ENCODE measurements around the gene OR10H5.
"Not testable (repeated sequence)": the region's sequence is repeated elsewhere in the genome, so short reads cannot be mapped to it uniquely, and the experiment has no call there.

Gene OR10H5

DNA sequence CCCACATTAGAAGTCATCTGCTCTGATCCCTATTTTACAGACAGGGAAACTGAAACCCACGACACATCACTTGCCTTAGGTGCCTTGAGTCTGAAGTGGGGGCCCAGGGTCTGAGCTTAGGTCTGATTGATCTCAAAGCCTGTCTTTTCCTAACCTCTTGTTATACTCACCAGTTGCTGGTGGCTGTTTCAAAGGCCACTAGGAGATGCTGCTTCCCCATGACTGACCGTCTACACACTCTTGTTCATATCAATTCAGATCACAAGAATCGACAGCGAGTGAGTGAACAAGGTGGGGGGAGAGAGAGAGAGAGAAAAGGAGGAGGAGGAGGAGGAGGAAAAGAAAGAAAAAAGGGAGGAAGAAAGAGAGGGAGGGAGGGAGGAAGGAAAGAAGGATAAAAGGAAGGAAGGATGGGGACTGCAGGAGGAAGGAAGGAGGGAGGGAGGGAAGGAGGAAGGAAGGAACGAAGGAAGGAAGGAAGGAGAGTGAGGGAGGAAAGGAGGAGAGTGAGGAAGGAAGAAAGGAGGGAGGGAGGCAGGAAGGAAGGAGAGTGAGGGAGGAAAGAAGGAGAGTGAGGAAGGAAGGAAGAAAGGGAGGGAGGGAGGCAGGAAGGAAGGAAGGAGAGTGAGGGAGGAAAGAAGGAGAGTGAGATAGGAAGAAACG lies 24.7 kb downstream of the OR10H5 start:
- DNase-seq: no peak

DNA sequence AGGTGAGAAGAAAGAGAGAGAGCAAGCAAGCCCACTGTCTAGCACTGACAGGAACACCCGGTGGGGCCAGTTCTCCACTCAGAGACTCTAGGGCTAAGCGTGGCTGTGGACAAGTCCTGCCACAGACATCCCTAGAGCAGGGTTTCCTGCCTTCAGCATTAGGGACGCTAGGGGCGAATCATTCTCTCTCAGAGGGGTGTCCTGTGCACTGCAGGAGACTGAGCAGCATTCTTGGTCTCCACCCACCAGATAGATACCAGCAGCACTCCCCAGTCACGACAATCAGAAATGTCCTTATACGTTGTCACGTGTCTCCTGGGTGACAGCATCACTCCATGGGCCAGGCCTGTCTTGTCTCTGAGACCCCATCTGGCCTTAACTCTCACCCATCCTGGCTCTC lies 26.5 kb downstream of the OR10H5 start:
- DNase-seq: no peak

DNA sequence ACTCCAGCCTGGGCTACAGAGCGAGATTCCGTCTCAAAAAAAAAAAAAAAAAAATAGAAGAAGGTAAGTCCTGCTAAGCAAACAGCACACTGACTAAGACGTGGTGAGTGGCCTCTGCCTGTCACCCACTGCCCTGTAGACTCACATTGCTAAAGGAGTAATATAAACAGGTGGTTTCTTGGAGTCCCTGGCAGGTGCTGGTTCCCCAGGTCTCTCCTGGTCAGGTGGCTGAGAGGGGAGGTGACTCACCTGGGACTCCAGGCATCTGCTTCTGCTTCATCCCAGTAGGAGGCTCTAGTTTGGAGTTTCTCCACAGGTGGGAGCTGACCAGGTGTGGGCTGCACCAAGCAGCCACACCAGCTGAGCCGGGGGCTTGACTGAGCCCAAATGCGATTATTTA lies 27.8 kb downstream of the OR10H5 start, which contains the start of gene OR10H1:
Gene OR10H1, minus strand, starts transcription at position 359 of the 400 bp plus-strand sequence. CDS start 7,627 bp downstream, outside the sequence.
- DNase-seq: no peak

DNA sequence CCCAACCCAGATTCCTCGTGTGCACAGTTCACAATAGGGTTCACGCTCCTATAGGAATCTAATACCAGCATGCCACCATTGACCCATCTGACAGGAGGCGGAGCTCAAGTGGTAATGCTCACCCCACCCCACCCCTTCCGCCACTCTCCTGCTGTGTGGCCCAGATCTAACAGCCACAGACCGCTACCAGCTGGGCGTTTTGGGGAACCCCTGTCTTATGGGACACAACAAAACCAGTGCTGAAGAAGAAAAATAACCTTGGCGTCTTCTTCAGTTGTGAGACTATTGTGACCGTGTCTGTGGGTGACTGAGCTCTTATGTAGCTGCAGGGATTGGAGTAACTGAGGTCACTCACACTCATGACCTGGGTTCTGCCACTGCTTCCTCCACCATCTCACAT lies 33.2 kb downstream of the OR10H5 start:
- DNase-seq: no peak

DNA sequence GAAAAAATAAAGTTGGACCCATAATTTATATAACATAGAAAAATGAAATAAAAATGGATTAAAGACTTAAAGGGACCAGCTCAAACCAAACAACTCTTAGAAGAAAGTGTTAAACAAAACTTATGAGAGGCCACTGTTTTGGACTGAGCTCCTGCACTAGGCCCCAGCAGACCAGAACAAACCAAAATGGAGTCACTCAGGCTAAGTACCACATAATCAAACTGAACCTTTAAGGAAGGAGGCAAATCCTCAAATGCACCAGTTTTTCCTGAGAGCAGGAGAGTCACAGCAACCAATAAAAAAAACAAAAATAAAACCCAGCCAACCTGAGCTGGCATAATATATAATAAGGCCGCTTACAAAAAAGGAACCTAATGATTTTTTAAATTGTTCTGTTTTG lies 38.3 kb downstream of the OR10H5 start:
- no peak for DNase-seq

DNA sequence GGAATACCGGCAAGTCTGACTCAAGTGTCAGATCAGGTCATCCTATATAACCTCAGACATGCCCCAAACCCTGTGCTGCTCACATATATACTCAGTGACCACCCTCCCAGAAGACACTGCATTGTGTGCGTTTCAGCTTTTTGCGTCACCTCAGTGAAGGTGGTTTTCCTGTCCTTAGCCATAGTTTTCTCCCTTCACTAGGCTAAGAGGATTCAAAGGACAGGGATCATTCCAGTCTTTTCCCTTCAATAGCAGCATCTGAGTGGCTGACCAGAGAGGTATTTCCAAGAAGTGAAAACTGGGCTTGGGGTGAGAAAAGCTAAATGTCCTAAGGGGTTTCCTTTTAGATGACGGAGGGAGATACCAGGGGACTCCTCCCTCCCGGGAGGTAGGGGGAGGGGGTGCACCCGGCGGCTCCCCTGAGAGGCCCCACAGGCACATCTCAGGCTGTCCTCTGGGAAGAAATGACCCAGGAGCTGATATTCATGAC lies 40.7 kb downstream of the OR10H5 start:
- DNase-seq: no peak

DNA sequence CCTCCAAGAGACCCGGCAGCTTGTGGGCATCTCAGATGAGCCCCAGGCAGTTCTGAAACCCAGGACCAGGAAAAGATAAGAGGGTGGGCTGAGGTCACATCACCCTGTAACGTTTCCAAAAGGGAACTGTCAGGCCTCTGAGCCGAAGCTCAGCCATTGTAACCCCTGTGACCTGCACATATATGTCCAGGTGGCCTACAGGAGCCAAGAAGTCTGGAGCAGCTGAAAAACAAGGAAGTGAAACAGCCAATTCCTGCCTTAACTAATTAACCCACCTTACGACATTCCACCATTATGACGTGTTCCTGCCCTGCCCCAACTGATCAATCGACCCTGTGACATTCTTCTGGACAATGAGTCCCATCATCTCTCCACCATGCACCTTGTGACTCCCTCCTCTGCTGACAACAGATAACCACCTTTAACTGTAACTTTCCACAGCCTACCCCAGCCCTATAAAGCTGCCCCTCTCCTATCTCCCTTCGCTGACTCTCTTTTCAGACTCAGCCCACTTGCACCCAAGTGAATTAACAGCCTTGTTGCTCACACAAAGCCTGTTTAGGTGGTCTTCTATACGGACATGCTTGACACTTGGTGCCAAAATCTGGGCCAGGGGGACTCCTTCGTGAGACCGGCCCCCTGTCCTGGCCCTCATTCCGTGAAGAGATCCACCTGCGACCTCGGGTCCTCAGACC lies 41.3 kb downstream of the OR10H5 start:
- not testable (repeated sequence) for DNase-seq

DNA sequence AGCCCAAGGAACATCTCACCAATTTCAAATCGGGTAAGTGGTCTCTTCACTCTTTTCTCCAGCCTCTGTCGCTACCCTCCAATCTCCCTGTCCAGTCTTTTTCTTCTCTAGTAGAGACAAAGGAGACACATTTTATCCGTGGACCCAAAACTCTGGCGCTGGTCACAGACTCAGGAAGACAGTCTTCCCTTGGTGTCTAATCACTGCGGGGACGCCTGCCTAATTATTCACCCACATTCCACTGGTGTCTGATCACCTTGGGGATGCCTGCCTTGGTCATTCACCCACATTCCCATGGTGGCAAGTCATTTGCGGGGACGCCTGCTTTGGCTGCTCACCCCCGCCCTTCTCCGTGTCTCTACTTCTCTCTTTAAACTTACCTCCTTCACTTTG lies 41.8 kb downstream of the OR10H5 start:
- DNase-seq: no peak

DNA sequence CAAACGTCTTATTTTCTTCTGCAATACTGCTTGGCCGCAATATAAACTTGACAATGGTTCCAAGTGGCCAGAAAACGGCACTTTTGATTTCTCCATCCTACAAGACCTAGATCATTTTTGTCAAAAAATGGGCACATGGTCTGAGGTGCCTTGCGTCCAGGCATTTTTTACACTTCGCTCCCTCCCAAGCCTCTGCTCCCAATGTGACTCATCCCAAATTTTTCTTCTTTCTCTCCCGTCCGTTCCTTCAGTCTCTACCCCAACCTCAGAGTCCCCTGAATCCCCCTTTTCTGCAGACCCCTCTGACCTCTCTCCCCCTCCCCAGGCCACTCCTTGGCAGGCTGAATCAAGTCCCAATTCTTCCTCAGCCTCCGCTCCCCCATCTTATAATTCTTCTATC lies 42.3 kb downstream of the OR10H5 start:
- DNase-seq: no peak

DNA sequence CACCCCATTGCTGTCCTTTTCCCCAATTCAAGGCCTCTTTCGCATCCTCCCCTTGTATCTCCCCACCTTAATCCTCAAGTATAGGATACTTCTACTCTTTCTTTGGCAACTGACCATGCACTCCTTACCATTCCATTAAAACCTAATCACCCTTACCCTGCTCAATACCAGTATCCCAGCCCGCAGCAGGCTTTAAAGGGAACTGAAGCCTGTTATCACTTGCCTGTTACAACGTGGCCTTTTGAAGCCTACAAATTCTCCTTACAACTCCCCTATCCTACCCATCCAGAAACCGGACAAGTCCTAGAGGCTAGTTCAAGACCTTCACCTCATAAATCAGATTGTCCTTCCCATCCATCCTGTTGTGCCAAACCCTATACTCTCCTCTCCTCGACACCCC lies 44.2 kb downstream of the OR10H5 start:
- DNase-seq: no peak

DNA sequence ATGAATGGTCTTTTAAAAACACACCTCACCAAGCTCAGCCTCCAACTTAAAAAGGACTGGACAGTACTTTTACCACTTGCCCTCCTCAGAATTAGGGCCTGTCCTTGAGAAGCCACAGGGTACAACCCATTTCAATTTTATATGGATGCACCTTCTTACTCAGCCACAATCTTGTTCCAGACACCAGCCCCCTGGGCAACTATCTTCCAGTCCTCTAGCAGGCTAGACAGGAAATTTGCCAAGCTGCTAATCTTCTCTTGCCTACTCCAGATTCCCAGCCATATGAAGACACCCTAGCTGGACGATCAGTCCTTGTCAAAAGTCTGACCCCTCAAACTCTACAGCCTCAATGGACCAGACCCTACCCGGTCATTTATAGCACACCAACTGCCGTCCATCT lies 46.8 kb downstream of the OR10H5 start:
- not testable (repeated sequence) for DNase-seq

DNA sequence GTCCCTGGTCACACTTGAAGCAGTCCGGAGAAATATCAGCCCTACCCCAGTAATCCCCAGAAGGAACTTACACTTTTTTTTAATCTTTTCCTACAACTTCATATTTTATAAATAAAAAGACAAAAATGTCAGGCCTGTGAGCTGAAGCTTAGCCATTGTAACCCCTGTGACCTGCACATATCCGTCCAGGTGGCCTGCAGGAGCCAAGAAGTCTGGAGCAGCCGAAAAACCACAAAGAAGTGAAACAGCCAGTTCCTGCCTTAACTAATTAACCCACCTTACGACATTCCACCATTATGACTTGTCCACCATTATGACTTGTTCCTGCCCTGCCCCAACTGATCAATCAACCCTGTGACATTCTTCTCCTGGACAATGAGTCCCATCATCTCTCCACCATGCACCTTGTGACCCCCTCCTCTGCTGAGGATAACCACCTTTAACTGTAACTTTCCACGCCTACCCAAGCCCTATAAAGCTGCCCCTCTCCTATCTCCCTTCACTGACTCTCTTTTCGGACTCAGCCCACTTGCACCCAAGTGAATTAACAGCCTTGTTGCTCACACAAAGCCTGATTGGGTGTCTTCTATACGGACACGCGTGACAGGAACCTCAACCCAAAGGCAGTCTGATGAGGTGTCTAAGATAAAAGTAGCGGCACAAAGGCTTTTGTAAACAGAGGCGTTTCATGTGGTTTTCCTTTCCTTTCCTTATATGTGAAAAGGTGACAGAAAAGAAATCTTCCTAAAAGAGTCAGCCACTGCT lies 48.3 kb downstream of the OR10H5 start:
- DNase-seq: not testable (repeated sequence)

DNA sequence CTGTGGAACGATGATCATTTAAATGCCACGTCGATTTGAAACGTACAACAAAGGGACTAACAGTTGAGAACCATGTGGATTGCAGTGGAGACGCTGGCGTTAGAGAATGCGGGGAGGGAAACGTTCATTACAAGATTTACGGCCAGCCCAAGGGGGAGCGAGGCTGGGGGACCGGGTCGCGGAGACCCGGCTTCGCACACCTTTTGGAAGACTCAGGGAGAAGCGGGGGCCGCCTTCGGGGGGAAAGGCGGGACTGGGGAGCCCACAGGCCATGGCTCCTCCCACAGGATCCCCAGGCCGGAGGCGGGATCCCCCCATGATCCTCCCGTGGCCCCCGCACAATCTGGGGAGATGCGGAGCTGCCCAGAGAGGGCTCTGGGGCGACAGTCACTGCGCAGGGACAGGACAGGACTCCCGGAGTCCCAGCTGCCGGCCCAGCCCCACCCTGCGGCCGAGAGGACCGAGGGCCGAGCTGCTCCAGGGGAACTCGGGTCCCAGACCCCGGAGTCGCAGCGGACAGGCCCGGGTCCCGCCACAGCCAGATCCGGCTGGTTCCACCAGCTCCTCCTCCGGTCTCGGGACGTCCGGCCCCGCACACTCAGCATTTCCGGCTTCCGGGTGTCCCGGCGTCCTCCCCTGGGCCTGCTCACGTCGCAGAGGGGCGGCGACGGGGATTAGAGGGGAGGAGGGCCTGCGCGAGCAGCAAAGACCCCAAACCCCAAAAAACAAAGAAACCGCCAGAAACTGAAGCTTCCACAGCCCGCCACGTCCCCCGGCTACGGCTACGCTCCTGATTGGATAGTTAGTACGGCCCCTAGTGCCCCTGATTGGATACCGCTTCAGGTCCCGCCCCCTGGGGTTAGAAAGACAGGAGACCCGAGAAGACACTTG lies 49.1 kb downstream of the OR10H5 start:
- peak; percentile 99 for DNase-seq

DNA sequence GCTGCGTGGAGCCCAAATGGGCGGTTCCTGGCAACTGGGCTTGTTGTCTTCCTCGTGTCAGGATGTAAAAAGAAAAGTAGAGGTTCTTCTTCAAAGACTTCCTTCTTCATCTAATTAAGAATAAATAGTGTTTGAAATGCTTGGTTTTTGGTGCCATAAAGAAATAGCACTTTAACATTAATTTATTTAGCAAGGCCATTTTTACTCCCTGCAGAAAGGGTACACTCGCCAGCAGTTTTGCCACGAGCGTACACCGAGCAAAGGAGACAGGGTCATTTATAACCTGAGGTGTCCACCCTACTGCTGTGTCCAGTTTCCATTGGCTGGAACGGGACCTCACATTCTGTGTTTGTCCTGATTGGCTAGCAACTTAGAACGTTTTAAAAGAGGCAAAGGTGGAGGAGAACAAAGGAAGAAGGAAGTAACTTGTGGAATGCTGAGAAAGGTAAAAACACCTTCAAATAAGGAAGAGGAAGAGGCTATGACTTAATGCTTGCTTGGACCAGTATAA lies 49.8 kb downstream of the OR10H5 start:
- no peak for DNase-seq

DNA sequence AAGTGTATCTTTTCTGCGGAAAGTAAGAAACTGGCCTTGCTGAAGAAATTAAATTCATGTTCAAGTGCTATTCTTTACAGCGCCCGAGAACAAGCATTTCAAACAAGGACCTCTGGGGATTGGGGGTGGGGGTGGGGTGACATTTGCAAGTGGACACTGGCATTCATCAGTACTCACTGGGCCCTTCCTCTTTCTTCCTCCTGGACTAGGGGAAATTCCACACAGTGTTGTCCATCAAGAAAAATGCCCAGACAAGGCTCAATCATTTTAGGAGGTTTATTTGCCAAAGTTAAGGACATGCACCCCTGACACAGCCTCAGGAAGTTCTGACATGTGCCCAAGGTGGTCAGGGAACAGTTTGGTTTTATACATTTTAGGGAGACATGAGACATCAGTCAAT lies 50.9 kb downstream of the OR10H5 start:
- no peak for DNase-seq

DNA sequence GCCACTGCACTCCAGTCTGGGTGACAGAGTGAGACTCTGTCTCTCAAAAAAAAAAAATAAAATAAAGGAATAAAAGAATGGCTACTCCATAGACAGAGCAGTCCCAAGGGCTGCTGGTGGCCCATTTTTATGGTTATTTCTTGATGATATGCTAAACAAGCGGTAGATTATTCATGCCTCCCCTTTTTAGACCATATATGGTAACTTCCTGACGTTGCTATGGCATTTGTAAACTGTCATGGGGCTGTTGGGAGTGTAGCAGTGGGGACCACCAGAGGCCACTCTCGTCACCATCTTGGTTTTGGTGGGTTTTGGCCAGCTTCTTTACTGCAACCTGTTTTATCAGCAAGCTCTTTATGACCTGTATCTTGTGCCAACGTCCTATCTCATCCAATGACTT lies 52.4 kb downstream of the OR10H5 start:
- not testable (repeated sequence) for DNase-seq

DNA sequence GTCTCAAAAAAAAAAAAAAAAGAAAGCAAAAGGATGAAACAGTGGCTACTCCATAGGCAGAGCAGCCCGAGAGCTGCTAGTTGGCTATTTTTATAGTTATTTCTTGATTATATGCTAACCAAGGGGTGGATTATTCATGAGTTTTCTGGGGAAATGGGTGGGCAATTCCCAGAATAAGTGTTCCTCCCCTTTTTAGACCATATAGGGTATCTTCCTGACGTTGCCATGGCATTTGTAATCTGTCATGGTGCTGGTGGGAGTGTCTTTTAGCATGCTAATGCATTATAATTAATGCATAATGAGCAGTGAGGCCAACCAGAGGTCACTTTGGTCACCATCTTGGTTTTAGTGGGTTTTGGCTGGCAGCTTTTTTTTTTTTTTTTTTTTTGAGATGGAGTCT lies 53.4 kb downstream of the OR10H5 start:
- DNase-seq: no peak

DNA sequence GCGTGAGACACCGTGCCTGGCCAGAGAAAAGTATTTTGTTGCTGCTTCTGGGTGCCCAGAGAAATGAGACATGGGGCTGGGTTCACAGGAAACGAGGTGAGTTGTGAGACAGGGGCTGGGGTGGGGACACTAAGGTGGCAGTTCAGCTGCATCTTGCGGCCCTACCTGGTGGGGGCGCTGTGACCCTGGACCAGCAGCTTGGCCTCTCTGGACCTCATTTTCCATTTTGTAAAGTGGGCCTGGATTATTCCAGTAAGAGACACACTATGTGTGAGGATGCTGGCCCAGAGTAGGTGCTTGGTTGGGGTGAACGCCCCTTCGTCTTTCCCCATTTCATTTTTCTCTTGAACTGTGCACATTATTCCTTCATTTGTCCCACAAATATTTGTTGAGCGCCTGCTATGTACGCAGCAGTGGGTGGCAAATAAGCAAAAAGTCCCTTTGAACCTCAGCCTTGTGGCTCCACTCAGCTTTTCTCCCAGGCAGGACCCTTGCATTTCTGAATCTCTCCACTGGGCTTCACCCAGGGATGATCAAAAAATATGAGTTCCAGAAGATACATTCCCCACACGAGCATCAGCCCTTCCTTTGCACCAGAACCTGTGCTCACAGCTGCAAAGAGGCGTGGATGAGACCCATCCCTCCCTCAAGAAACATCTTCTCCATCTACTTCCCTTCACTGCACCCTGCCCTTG lies 54.6 kb downstream of the OR10H5 start:
- DNase-seq: no peak

DNA sequence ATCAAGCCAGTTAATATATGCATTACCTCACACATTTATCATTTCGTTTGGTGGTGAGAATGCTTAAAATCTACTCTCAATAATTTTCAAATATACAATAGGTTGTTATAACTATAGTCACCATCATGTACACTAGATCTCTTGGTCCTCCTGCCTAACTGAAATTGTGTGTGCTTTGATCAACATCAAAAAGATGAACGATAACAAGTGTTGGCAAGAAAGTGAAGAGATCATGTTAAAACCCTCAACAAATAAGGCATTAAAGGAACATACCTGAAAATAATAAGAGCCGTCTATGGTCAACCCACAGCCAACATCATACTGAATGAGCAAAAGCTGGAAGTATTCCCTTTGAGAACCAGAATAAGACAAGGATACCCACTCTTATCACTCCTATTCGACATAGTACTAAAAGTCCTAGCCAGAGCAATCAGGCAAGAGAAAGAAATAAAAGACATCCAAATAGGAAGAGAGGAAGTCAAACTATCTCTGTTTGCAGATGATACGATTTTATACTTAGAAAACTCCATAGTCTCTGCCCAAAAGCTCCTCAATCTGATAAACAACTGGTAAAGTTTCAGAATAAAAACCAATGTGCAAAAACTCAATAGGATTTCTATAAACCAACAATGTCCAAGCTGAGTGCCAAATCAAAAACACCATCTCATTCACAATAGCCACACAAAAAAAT lies 55.9 kb downstream of the OR10H5 start:
- DNase-seq: no peak

DNA sequence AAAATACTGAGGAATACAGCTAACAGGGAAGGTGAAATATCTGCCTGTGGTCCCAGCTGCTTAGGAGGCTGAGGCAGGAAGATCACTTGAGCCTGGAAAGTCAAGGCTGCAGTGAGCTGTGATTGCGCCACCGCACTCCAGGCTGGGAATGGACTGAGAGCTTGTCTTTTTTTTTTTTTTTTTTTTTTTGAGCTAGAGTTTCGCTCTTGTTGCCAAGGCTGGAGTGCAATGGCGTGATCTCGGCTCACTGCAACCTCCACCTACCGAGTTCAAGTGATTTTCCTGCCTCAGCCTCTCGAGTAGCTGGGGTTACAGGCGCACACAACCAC lies 56.4 kb downstream of the OR10H5 start:
- not testable (repeated sequence) for DNase-seq

DNA sequence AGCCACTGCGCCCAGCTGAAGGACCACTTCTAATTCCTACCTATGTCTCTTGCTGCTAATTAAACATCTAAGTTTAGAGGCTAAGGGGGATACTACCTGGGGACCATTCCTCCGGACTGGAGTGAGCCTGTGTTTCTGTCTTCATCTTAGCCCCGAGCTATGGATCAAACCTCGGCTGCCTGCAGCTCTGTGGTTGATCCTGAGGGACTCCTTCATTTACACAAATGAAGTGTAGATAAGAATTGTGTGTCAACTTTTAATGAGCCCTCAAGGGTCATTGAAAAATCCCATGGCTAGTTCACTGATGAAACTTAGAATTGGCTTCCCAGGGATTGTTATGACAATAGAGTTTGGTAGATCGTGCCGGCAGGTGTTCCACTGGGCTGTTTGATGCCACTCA lies 59.5 kb downstream of the OR10H5 start:
- DNase-seq: no peak
